Heart left ventricle (tissue), 16 donors: Measurements from ENCODE around the gene NTHL1. TPM values are rescaled to one million over a fixed set of nuclear protein-coding genes. Genes with fewer than 3 reads are reported as not detected.

Source experiments
- ATAC-seq, 4 donors: fragments of 200-7000 bp; cut with Tn5 transposase; one replicate each; pipeline ENCODE4 v1.9.1; 2020 to 2022; ENCODE audit warnings: moderate library complexity in 4 of 4, mild to moderate bottlenecking in 3 of 4, moderate number of reproducible peaks in 1 of 4
- DNase-seq, 5 donors: peaks; one replicate each; pipeline ENCODE4 v3.0.0-alpha.2; 2020
- H3K27ac ChIP-seq, 12 donors: fragments of 200-600 bp; sonication (generic) in 4 of 12; one replicate each; pipeline versions ENCODE4 v1.5.0 to v1.8.0; 2016 to 2022; ENCODE audit warnings: mild to moderate bottlenecking in 2 of 12
- H3K27me3 ChIP-seq, 9 donors: fragments of 200-600 bp; sonication (generic) in 2 of 9; one replicate each; pipeline versions ENCODE4 v1.5.1 to v1.8.0; 2016 to 2022; ENCODE audit warnings: mild to moderate bottlenecking in 3 of 9
- H3K36me3 ChIP-seq, 9 donors: fragments of 200-600 bp; sonication (generic) in 2 of 9; one replicate each; pipeline versions ENCODE4 v1.5.0 to v1.8.0; 2018 to 2022; ENCODE audit warnings: mild to moderate bottlenecking in 2 of 9
- H3K4me1 ChIP-seq, 12 donors: fragments of 200-600 bp; sonication (generic) in 4 of 12; one replicate each; pipeline versions ENCODE4 v1.5.0 to v1.8.0; 2016 to 2022; ENCODE audit warnings: mild to moderate bottlenecking in 3 of 12
- H3K4me3 ChIP-seq, 12 donors: fragments of 200-600 bp; sonication (generic) in 4 of 12; one replicate each; pipeline versions ENCODE4 v1.5.0 to v1.8.0; 2017 to 2022; ENCODE audit warnings: mild to moderate bottlenecking in 9 of 12, moderate library complexity in 4 of 12
- H3K9me3 ChIP-seq, 12 donors: fragments of 200-600 bp; sonication (generic) in 4 of 12; one replicate each; pipeline versions ENCODE4 v1.5.0 to v1.8.0; 2016 to 2022; ENCODE audit warnings: mild to moderate bottlenecking in 1 of 12
- POLR2A ChIP-seq, 2 donors: fragments of 450-650 bp; IDR thresholded peaks; one replicate each; pipeline ENCODE4 v1.6.1; 2017; ENCODE audit warnings: antibody characterized with exemption in 2 of 2, mild to moderate bottlenecking in 2 of 2, moderate library complexity in 2 of 2
- WGBS, 4 donors: extraction: QIAGEN DNeasy Blood & Tissue Kit in 2 of 4; methylation state at CpG; one replicate each; pipeline versions ENCODE4 v1.1.5 to v1.1.7; 2013 to 2018; 5-methylcytosine and 5-hydroxymethylcytosine counted together
- intact Hi-C, 10 donors: fragments of 100-400 bp; cut with DNase I; formaldehyde crosslinking; loops; one replicate each; pipeline versions ENCODE4 v1.11.1 to v1.14.2; 2022
- polyA plus RNA-seq, 2 donors: library from polyadenylated mRNA; stranded (reverse); fragments of 200-250 nt; gene quantifications; one replicate each; pipeline ENCODE4 v1.2.3, GENCODE V29; 2013
- total RNA-seq, 9 donors: library from RNA; depleted of rRNA in 2 of 9; stranded (reverse); fragments of >200 nt in 2 of 9; fragmentation: NEBNext Ultra II Directional in 3 of 9; extraction: Animal tissue kit (Norgen Biotek cat#: 25700) in 3 of 9; gene quantifications; one replicate each; pipeline versions ENCODE4 v1.1.0 to v1.2.4, GENCODE V29; 2016 to 2023
- TF ChIP-seq, protein P1 (sequence below), 12 donors: fragments of 200-600 bp; sonication (generic) in 4 of 12; IDR thresholded peaks; one replicate each; pipeline versions ENCODE4 v1.5.0 to v1.8.0; 2018 to 2022; ENCODE audit warnings: antibody characterized with exemption in 12 of 12, mild to moderate bottlenecking in 5 of 12
- donor health status: ischemic (EF 13 %, LVEDD 7.1; RV severe dilation, severe dysfunction).
- donor health status: healthy with polysubstance abuse.
- donor health status: DM: no; HTN: yes; CAD: no.
- donor health status: DM: no; HTN: no; CAD: no.
- donor health status: ischemic (EF 25% LVEDD 6.9; RV normal size, moderate dysfunction).
- donor health status: ischemic (EF 25% LVEDD 5.7; RV mildly dilated, moderate dysfunction).
- donor health status: healthy.
- donor health status: DM: yes; HTN: yes; CAD: no.
- donor health status: ischemic (EF 35%, LVEDD 5.7; RV mildly dilated, moderate dysfunction).
- donor health status: nonischemic (EF 11% LVEDD 7.7; RV severe dilation, severe dysfunction).
- donor health status: DM: yes; HTN: yes; CAD: no.
- donor health status: PGD.
- donor health status: ischemic (EF 29% LVEDD 5.4; RV normal size, mild dysfunction).
- donor health status: nonischemic (EF 23%, LVEDD 6.1; RV moderate dilation, normal function).

The NTHL1 gene
- total and polyA plus RNA-seq, 11 donors: 9.0 to 32.3 (median 12.2) TPM

DNA sequence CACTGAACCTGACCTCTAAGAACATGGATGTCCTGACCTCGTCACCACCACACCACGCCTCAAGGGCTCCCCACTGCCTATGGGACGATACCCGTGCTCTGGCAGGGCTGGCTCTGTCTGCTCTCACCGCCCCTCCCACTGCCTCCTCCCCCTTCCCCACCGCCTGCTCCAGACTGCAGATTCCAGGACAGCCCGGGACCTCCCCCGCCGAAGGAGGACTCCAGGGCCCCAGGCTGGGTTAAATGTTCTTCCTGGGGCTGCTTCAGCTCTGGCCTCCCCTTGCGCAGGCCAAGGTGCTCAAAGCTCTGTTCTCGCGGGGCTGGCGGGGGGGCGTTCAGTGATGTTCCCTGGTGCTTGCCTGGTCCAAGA, 24.9 kb downstream of the NTHL1 start:
- whole genome bisulfite sequencing, 4 donors: 0 to 3% (median 1%) methylated on average over 1 to 14 of the region's 14 CpGs
- TF ChIP-seq, protein P1, sequence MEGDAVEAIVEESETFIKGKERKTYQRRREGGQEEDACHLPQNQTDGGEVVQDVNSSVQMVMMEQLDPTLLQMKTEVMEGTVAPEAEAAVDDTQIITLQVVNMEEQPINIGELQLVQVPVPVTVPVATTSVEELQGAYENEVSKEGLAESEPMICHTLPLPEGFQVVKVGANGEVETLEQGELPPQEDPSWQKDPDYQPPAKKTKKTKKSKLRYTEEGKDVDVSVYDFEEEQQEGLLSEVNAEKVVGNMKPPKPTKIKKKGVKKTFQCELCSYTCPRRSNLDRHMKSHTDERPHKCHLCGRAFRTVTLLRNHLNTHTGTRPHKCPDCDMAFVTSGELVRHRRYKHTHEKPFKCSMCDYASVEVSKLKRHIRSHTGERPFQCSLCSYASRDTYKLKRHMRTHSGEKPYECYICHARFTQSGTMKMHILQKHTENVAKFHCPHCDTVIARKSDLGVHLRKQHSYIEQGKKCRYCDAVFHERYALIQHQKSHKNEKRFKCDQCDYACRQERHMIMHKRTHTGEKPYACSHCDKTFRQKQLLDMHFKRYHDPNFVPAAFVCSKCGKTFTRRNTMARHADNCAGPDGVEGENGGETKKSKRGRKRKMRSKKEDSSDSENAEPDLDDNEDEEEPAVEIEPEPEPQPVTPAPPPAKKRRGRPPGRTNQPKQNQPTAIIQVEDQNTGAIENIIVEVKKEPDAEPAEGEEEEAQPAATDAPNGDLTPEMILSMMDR (IDR thresholded peaks at IDR 0.05): no peak
- no peak for TF ChIP-seq POLR2A (IDR thresholded peaks at IDR 0.05)
- DNase-seq (no peak), ATAC-seq (peak; percentile 1 to 11 (median 6))
- Histone ChIP-seq H3K27me3 (peaks cover 10 to 43% (median 32%) of the 10 kb centered on the region in 9 donors), H3K4me1 (peaks cover 0 to 61% (median 47%) of the 10 kb centered on the region in 12 donors), H3K36me3 (no peaks in the 10 kb centered on the region), H3K4me3 (peak overlapping the region in 10 of 12 donors; percentile 1 to 47 (median 42)), H3K27ac (peak overlapping the region in 5 of 12 donors; percentile 80 to 97 (median 86)), H3K9me3 (no peaks in the 10 kb centered on the region)
- intact Hi-C loops: loop anchor here (1.0 to 10.0 kb wide), 10 partner anchors 25 to 131 kb away; partner anchors contain the start of genes NTHL1 (in 2 of the 10) and TSC2 (in 2 of the 10)

DNA sequence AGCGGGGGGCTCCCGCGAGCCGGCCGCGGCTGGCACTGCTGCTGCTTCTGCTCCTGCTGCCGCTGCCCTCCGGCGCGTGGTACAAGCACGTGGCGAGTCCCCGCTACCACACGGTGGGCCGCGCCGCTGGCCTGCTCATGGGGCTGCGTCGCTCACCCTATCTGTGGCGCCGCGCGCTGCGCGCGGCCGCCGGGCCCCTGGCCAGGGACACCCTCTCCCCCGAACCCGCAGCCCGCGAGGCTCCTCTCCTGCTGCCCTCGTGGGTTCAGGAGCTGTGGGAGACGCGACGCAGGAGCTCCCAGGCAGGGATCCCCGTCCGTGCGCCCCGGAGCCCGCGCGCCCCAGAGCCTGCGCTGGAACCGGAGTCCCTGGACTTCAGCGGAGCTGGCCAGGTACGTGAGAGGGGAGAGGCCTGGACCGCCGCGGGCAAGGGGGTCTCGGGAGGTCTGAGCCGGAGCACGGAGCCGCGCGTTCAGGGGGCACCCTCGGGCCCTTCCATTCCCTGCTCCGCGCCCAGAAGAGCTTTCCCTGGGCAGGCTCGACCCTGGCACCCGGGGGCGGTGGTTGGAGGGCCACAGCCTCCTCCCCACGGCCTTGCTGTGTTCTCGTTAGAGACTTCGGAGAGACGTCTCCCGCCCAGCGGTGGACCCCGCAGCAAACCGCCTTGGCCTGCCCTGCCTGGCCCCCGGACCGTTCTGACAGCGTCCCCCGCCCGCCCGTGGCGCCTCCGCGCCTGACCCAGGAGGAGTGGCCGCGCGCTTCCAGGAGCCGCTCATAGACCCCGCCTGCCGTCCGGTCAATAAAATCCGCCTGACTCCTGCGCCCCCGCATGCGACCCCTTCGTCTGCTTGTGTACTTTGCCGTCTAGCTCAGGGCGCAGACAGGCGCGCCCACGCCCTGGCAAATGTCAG, 27.5 kb downstream of the NTHL1 start:
- H3K36me3 ChIP-seq: no peaks in the 10 kb centered on the region
- ATAC-seq: no peak
- H3K4me3 ChIP-seq: peak overlapping the region in 4 of 12 donors; percentile 3 to 22 (median 16)
- H3K4me1 ChIP-seq: peaks cover 0 to 42% (median 30%) of the 10 kb centered on the region in 12 donors
- 1 to 4% (median 1%) methylated on average over 35 to 96 of the region's 96 CpGs for WGBS, 4 donors
- H3K27ac ChIP-seq: no peak overlapping the region
- no peaks in the 10 kb centered on the region for H3K9me3 ChIP-seq
- no peak for DNase-seq
- TF ChIP-seq POLR2A (IDR thresholded peaks at IDR 0.05): no peak
- TF ChIP-seq, protein P1 (IDR thresholded peaks at IDR 0.05): no peak
- intact Hi-C loops: loop anchor here in 4 of 10 donors (5.0 to 10.0 kb wide), 5 partner anchors 32 to 132 kb away; no protein-coding TSS in a partner anchor
- peaks cover 10 to 40% (median 30%) of the 10 kb centered on the region in 9 donors for H3K27me3 ChIP-seq

DNA sequence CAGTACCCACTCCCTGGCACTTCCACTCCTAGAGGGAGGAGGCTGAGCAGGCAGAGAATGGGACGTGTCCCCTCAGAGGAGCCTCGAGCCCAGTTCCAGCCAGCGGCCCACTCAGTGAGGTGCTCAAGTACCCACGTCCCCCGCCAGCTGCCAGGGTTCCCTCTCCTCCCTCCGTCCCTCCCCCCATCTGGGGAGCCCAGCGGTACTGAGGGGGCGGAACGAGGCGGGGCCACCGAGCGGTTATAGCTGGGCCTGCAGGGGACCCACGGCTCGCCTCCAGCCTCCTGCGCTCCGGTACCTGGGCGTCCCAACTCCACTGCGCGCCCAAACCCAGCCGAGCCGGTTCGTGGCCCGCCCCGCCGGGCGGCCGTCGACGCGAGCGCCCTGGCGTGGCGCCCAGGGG, 28.1 kb downstream of the NTHL1 start, which contains the start of gene NPW:
Gene NPW (plus strand): TSS at position 268 of the 403 bp plus-strand sequence.
- H3K4me3 ChIP-seq: peak within 1 kb of the TSS in 4 of 12 donors; percentile 3 to 22 (median 16)

More for the DNA sequence above, 28.1 kb downstream of the NTHL1 start, which contains the start of gene NPW:
- peak in 1 of 5 donors; percentile 25 for DNase-seq
- no peak for ATAC-seq
- WGBS, 4 donors: 2 to 21% (median 5%) methylated on average over 5 to 33 of the region's 33 CpGs
- peaks cover 10 to 40% (median 30%) of the 10 kb centered on the region in 9 donors for H3K27me3 ChIP-seq
- intact Hi-C loops: loop anchor here in 1 of 10 donors (5.0 kb wide), 1 partner anchor 33 kb away; no protein-coding TSS in a partner anchor
- TF ChIP-seq, protein P1 (IDR thresholded peaks at IDR 0.05): no peak
- TF ChIP-seq POLR2A (IDR thresholded peaks at IDR 0.05): no peak
- peaks cover 0 to 36% (median 26%) of the 10 kb centered on the region in 12 donors for H3K4me1 ChIP-seq
- no peak within 1 kb of the TSS for H3K27ac ChIP-seq
- no peaks in the 10 kb centered on the region for H3K9me3 ChIP-seq
- H3K36me3 ChIP-seq: no peaks in the 10 kb centered on the region
